ENCODE results near the gene C1QTNF12.
"Not testable (repeated sequence)": the region's sequence is repeated elsewhere in the genome, so short reads cannot be mapped to it uniquely, and the experiment has no call there.

Gene C1QTNF12

GRCh38 chr1:1196431-1197187 is 49.9 kb downstream of the C1QTNF12 start:
- no peak for DNase-seq

GRCh38 chr1:1195726-1196125 is 50.8 kb downstream of the C1QTNF12 start:
- not testable (repeated sequence) for DNase-seq

- no peak for DNase-seq
Measured at GRCh38 chr1:1194723-1195122, 51.8 kb downstream of the C1QTNF12 start.

Data from stimulated activated CD4-positive, alpha-beta T cell treated with anti-CD3 and anti-CD28 coated beads, Interleukin-12 subunit alpha, Interleukin-12 subunit beta, amount 100 ng/mL, for 4 hours (primary cell).